Measurements from ENCODE around the gene NUP62. TPM values are rescaled to one million over a fixed set of nuclear protein-coding genes. Genes with fewer than 3 reads are reported as not detected.

The NUP62 gene
- total RNA-seq, 1 donor from 2014 or later: 30.4 TPM

GRCh38 chr19:49889038-49889686 lies 40.1 kb downstream of the NUP62 start:
- intact Hi-C loops (cut with DNase I): no loop called here
- ATAC-seq (no peak), DNase-seq (ENCODE audit: missing footprints) (no peak)

DNA sequence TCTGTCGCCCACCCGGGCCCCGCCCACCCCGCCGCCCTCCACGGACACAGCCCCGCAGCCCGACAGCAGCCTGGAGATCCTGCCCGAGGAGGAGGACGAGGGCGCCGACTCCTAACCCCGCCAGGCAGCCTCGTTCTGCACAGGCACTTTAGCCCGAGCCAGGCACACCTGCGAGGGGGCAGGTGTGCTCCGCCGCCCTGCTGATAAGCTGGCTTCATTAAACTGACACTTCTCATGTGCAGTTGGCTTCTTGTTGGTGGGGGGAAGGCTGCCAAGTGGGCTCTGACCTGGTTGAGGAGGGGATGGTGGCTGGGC lies 40.8 kb downstream of the NUP62 start:
- DNase-seq (ENCODE audit: missing footprints) (no peak), ATAC-seq (no peak)
- intact Hi-C loops (cut with DNase I): no loop called here

DNA sequence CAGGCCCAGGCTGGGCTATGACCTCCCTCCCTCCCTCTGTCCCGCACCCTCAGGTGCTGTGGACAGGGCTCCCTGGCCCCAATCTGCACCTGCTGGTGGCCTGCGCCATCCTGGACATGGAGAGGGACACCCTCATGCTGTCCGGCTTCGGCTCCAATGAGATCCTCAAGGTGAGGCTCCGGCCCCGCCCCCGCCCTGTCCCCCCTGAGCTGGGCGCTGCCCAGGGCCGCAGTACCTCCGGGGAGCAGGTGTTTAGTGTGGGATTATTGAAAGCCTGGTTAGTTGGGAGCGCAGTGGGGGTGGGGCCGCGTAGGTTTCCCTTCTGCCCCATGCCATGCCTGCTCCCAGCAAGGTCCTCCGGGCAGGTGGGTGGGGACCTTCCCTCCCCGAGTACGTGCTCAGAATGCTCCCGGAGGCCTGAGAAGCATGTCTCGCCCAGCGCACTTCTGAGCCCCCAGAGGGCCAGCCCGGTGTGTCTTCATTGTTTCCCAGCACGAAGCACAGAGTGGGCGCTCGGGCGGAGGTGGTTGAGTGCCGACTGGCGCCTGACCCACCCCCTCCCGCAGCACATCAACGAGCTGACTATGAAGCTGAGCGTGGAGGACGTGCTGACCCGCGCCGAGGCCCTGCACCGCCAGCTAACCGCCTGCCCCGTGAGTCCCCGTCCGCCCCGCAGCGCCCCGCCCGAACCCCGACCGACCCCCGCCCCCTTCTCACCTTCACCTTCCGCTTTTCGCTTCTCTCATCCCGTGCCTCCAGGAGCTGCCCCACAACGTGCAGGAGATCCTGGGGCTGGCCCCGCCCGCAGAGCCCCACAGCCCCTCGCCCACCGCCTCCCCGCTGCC lies 41.4 kb downstream of the NUP62 start:
- ATAC-seq (no peak), DNase-seq (ENCODE audit: missing footprints) (no peak)
- intact Hi-C loops (cut with DNase I): no loop called here

DNA sequence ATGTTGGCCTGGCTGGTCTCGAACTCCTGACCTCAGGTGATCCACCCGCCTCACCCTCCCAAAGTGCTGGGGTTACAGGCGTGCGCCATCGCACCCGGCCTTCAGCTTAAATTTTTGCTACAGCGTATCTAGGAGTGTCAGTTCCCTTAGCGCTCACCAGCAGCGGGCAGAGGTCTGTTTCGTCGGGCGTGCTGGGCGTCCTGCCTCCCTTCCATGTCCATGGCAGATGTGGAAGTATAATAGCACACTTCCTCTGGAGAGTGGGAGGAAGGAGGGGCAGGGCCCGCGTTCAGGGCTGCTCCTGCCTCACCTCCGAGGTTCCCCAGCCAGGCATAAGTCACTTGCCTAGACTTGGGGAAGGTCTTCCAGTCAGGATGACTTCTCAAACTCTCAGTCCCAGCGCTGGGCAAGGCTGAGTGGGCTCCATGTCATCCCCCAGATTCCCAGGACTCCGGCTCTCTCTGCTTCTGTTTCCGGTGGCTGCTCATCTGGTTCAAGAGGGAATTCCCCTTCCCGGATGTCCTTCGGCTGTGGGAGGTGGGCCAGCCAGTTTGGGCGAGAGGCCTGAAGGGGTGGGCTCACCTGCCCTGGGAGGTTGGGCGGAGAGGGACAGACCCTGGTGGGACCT lies 42.2 kb downstream of the NUP62 start:
- intact Hi-C loops (cut with DNase I): no loop called here
- DNase-seq (ENCODE audit: missing footprints) (no peak), ATAC-seq (no peak)

DNA sequence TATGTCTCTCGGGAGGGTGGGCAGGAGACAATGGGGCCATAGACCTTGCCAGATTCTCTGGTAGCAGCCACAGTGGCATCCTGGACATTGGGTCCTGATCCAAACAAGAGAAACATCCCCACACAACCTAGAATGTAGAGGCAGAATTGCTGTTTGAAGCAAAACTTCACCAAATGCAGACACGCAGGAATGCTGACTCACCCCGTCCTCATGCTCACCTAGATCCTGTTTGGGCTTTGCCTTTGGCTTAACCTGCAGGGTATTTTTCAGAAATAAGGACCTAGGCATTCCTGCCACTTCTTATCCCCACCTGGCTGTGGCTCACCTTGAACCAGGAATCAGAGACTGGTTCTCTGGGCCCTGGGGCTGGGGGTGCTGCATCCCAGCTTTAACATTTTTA lies 44.5 kb downstream of the NUP62 start:
- ATAC-seq (no peak), DNase-seq (ENCODE audit: missing footprints) (no peak)
- intact Hi-C loops (cut with DNase I): no loop called here

- ATAC-seq: no peak
- DNase-seq (ENCODE audit: missing footprints): no peak
- intact Hi-C loops (cut with DNase I): no loop called here
Observed at GRCh38 chr19:49884109-49884508, 45.2 kb downstream of the NUP62 start.

DNA sequence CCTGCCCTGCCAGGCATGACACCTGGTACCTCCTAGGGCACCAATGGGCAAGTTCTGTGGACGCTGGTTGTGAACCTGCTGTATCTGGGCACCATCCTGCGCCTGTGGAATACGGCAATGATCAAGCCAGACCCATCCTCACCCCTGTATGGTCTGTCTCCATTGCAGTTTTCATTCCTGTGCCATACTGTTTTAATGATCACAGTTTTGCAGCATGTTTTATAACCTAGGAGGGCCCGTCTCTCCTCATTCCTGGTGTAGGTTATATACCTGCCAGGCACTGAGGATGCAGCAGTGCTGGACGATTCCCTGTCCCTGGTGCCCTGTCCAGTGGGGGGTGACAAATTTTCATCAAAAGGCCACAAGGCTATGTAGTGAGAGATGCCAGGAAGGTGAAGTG lies 46.2 kb downstream of the NUP62 start:
- no peak for ATAC-seq
- DNase-seq (ENCODE audit: missing footprints): no peak
- intact Hi-C loops (cut with DNase I): no loop called here

- intact Hi-C loops (cut with DNase I): no loop called here
- ATAC-seq: no peak
- DNase-seq (ENCODE audit: missing footprints): no peak
Observed at GRCh38 chr19:49882643-49883042, 46.7 kb downstream of the NUP62 start.

- intact Hi-C loops (cut with DNase I): no loop called here
- ATAC-seq (no peak), DNase-seq (ENCODE audit: missing footprints) (no peak)
Observed at GRCh38 chr19:49881672-49882394, 47.5 kb downstream of the NUP62 start.

GRCh38 chr19:49881186-49881585 lies 48.1 kb downstream of the NUP62 start:
- no peak for ATAC-seq
- intact Hi-C loops (cut with DNase I): no loop called here
- no peak for DNase-seq (ENCODE audit: missing footprints)

- intact Hi-C loops (cut with DNase I): no loop called here
- ATAC-seq (no peak), DNase-seq (ENCODE audit: missing footprints) (no peak)
Observed at GRCh38 chr19:49880162-49880869, 49.0 kb downstream of the NUP62 start.

- DNase-seq (ENCODE audit: missing footprints) (no peak), ATAC-seq (no peak)
- intact Hi-C loops (cut with DNase I): loop anchor here (5.0 to 10.0 kb wide), 2 partner anchors 202 to 385 kb away; partner anchors contain the start of genes PRMT1 and RPS11
Observed at GRCh38 chr19:49879243-49879963, 49.9 kb downstream of the NUP62 start.

- DNase-seq (ENCODE audit: missing footprints): no peak
- intact Hi-C loops (cut with DNase I): loop anchor here (5.0 to 10.0 kb wide), 2 partner anchors 201 to 384 kb away; partner anchors contain the start of genes PRMT1 and RPS11
- ATAC-seq: no peak
Observed at GRCh38 chr19:49878744-49879070, 50.6 kb downstream of the NUP62 start.

DNA sequence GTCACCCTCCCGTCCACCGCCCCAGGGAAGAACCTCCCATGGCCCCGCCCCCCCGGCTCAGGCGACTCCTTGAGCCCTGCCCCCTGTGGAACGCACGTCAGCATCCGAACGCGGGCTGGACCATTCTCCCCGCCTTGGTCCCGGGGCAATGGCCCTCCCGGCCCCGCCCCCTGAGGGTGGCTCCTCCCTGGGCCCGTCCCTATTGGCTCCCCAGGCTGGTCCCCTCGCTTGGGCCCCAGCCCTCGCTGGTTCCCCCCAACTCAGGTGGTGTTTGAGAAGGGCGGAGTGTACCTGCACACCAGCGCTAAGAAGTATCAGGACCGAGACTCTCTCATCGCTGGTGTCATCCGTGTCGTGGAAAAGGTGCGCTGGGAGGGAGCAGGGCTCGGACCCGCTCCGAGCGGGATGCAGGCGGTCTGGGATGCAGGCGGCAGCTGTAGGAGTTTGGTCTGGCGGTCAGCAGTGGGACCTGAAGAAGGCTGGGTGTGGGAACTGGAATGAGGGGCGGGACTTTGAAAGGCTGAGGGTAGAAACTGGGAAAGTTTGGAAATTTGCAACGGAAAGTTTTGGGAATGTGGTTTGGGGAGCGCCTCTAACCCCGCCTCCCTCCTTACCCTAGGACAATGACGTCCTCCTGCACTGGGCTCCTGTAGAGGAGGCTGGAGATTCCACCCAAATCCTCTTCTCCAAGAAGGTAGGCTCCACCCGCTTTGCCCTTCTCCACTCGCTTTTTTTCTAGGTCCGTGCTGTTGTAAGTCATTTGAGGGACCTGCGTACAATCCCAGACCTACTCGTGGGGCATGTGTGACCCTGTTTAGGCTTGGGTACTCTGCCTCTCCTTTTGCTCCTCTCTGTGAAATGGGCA lies 51.2 kb downstream of the NUP62 start:
- ATAC-seq (peak; percentile 75), DNase-seq (ENCODE audit: missing footprints) (peak; percentile 100)
- intact Hi-C loops (cut with DNase I): loop anchor here (1.0 to 10.0 kb wide), 4 partner anchors 61 to 383 kb away; partner anchors contain the start of genes PRMT1 and RPS11

GRCh38 chr19:49877020-49877878 lies 52.1 kb downstream of the NUP62 start, which contains the start of the genes AKT1S1 and TBC1D17:
Gene AKT1S1, minus strand, starts transcription at chr19:49877355. Its CDS starts 4,060 bp downstream, at chr19:49873295.
Gene TBC1D17, plus strand, starts transcription at chr19:49877702. Its CDS starts 22 bp downstream, at chr19:49877724.
- ATAC-seq (peak; percentile 83), DNase-seq (ENCODE audit: missing footprints) (peak; percentile 99)
- intact Hi-C loops (cut with DNase I): loop anchor here (1.0 to 10.0 kb wide), 4 partner anchors 60 to 382 kb away; partner anchors contain the start of genes PRMT1 and RPS11
